HG02798 (cell line): ENCODE results near the gene TEX2.
A peak's percentile ranks its signal among the peaks of the same experiment; 100 is the strongest.

Experiments
- ATAC-seq: cut with Tn5 transposase; IDR thresholded peaks from one replicate; pipeline ENCODE4 v1.9.1; 2021; ENCODE audit warnings: mild to moderate bottlenecking; ENCODE audit not compliant: unreplicated experiment, poor library complexity

TEX2 gene

DNA sequence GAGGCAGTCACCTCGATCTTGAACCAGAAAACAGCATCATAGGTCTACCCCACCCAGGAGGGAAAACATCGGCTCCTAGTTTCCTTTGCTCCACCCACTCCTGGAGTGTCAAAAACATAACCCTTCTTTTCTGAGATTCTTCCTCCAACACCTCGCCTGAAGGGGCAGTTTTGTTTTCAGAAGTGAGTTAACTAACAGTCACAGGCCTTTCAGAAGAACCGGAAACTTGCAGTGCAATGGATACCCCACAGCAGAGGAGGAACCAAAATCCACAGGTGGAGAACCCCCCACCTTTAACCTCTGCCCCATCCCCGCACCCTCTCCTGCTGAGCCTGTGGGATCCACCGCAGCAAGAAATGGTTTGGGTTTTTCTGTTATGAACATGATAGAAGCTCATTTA is 7.8 kb upstream of the TEX2 start:
- no peak for ATAC-seq

DNA sequence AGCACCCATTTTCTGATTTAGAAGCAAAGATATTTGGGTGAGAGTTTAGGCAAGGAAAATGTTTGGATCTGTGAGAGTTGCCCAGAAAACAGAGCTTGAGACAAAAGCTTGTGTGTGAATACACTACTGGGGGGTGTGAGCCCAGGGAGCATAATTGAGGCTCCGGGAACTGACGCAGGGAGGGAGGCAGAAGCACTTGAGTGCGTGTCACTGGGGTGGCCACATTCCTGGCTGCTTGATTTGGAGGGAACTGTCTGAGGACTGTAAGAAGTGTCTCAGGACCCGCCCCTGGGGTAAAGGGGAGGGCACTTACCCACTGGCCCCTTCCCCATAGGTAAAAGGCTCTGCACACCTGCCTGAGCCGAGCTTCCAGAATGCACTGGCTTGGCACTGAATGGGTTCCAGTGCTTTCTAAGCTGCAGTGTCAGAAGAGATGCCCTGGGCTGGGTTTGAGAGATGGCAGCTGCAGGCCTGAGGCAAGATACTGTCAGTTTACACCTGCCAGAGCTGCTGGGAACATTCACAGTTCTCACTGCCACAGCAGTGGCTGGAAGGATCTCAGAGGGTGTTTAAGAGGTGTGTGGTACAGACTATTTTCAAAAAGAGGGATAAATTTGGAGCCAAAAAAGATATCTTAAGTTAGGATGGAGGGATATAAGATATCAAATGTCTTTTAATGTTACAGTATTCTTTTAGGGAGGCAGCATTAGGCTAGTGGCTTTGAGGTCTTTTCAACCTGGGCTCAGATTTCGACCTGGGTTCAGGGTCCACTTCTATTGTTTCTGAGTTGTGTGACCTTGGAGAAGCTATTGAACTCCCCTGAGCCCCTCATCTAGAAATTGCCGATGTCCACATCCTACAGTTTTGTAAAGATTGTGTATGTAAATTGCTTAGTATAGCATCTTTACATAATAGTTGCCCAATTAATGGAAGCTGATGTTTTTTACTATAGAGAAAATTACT is 6.9 kb upstream of the TEX2 start:
- no peak for ATAC-seq

DNA sequence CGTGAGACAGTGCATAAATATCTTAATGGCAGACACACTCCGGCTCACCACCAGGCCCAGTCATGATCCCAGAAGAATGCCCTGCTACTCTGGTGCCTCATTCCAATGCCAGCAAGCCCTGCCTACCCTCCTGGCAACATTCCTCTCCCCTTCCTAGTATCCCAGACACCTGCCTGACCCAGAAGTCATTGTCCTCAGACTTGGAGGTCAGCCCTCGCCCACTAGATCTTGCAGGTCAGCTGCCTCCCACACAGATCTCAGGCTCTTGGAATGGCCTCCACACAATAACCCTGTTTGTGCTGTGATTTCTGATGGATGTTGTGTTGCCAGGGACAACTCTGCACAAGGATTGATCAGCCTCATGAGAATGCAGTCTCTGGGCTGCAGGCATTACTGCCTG is 1.8 kb upstream of the TEX2 start:
- no peak for ATAC-seq

DNA sequence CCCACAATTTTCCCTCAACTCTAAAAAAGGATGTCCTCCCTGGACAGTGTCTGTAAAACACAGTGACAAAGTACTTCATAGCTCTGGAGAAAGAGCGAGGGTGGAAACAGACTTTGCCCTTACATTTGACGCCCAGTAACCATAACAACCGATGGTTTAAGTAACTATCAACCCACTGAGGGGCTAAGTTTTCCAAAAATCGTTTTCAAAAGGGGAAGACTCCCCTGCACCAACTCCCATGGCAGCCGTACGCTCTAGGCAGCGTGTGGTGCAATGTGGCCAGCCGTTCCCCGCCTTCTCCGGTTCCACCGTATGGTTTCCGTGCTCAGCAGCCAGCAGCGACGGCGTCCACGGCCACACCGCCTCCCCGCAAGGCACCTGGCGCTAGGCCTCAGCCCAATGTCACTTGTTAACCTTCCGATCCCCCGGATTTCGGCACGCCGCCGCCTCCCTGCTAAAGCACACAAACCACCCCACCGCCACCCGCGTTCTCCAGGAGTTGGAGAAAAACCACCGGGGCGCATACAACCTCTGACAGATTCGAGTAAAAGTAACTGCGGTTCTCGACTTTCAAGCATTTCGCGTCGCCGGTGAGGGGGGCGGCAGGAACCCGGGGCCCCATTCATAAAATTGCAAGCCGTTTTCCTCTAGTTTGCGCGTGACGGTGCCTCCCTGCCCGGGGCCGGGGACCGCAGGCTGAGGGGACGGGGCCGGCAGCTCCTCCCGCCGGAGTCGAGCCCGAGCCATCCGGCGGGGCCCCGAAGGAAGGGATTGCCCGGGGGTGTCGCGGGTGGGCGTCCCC is 661 bp downstream of the TEX2 start:
- peak; percentile 33 for ATAC-seq

DNA sequence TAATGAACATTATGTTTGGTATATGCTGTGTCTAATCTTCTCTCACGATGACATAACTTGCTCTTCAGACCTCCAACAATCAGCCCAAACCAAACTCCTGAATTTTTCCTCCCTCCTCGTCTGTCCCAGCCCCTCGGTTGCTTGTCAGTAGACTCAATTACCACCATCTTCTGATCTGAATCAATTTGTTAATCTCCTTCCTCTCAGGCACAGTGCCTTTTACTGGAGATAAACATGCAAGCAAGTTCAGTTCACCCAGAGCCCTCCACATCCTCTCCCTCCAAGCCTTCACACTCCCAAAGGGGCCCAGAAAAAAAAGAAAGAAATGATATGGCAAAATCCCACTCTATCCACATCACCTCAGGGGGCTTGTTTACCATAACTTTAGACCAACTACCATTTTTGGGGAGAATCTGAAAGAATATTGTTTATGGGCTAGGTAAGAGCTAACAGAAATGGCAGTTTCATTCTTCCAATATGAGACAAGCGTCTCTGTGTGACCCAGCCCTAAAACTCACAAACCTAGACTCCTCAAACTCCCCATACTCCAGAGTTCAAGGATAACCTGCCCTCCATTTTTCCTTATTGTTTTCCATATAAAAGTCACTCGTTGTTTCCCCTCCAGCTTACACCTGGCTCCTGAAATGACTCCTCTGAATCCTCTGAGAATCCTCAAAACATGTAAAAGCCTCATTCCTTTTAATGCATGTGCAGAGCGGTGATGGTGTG is 1.5 kb downstream of the TEX2 start:
- no peak for ATAC-seq

DNA sequence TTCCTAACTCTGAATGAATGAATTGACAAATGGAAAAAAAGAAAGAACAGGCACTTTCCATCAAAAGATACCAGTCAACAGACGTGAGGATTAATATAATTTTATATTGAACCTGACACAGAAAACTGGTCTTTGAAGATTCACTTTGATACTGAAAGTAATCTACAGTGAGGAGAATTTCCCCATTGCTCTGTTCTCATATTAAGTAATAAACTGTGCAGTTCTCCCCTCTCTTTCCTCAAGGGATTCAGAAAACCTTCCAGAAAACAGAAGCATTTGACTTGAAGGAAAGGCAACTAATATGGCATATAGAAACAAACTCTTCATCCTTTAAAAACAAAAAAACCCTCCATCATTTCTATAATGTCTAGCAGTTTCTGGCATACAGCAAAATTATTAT is 2.2 kb downstream of the TEX2 start:
- no peak for ATAC-seq

DNA sequence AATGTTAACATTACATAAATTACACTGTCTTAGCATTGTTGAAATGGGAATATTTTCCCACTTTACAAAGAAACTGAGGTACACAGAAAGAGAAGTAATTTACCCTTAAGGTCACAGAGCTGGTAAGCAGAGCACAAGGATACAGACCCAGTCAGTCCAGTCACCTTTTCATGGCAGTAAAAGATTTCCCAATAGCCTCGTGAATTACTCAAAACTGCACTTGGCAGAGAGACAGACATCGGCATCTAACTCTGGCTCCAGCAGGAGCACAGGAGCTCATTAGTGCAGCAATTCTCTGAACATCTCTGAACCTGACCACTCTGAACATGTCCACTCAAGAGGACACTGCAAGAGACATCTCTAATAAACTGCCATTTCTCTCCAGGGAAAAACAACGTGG is 3.1 kb downstream of the TEX2 start:
- no peak for ATAC-seq

DNA sequence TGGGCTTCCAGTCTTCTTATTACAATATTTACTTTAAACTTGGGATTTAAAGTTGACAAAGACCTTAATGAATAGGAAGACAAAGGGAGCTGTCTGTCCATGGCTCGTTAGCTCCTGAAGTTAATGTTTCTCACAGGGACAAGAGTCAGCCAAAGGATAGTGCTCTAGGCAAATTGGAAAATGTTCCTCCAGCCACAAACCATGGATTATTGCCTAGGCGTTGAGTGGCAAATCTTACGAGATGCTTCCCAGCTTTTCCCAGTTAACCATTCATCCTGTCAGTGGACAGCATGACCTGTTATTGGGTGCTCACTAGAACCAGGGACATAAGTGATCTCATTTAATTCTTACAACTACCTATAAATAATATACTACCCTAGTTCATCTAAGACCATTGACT is 3.6 kb downstream of the TEX2 start:
- ATAC-seq = no peak

DNA sequence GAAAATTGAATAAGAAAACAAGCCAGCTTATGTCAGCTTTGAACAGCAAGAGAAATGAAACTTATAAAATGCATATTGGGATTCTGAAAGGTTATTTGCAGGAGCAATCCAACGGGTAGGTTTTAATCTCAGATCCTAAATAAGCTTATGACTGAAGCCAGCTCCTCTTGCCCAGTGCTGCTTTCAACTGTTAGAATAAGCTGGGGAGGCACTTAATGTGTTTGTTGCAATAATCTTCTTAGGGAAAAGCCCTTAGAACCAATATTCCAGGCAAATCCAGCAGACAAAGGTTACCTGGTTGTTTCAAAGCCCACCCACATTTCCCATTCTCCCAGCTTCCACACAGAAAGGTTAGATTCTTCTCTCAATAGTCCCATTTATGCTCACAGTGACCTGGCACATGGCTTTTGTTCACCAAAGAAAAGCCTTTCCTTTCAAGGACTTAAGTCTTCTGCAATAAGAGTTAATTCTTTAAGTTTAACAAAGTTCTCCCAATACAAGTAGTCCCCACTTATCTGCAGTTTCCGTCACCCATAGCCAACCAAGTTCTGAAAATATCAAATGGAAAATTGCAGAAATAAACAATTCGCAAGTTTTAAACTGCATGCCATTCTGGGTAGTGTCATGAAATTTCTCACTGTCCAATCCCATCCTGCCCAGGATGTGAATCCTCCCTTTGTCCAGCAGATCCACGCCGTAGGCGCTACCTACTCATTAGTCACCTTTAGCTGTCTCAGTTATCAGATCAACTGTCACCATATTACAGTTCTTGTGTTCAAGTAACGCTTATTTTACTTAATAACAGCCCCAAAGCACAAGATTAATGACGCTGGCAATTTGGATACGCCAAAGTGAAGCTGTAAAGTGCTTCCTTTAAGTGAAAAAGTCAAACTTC is 5.9 kb downstream of the TEX2 start:
- ATAC-seq = no peak

DNA sequence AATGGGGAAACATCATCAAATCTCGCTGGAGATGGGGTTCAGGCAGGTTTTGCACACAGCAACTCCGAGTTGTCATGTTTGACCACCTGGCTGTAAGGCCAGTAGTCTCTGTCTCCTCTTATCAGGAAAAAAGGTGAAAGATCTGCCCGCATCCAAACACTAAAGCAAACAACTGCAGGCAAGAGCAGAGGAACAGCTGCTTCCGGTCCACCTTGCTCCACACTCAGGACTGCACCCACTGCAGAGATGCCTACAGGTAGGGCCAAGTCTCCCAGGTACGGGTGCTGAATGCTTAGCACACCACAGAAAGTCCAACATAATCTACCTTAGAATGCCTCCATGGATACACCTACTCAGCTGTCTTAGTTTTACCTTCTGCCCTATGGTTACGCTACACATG is 7.3 kb downstream of the TEX2 start:
- no peak for ATAC-seq

DNA sequence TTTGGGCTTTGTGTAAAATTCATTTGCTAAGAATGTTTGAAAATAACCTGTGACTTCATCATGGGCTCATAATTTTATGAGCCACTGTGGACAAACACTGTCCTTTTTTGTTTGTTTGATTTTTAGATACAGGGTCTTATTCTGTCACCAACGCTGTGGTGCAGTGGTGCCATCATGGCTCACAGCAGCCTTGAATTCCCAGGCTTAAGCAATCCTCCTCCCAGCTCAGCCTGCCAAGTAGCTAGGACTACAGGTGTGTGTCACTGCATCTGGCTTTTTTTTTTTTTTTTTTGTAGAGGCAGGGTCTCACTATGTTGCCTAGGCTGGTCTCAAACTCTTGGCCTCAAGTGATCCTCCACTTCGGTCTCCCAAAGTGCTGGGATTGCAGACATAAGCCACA is 8.3 kb downstream of the TEX2 start:
- no peak for ATAC-seq

DNA sequence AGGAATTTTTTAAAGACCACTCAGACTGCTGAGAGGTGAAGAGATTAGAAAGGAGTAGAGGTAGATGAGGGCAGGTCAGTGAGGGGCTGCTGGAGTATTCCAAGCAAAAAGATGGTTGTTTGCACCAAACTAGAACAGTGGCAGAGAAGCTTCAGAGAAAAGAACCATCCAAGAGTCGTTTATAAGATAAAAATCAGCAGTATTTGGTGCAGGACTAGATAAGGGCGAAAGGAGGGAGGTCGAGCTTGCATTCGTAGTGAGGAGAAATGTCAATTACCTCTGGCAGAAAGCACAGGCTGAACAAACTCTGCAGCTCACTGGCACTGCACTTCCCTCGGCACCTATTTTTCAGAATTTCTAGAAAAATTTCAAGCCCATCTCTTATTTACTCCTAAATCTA is 9.6 kb downstream of the TEX2 start:
- ATAC-seq = no peak

DNA sequence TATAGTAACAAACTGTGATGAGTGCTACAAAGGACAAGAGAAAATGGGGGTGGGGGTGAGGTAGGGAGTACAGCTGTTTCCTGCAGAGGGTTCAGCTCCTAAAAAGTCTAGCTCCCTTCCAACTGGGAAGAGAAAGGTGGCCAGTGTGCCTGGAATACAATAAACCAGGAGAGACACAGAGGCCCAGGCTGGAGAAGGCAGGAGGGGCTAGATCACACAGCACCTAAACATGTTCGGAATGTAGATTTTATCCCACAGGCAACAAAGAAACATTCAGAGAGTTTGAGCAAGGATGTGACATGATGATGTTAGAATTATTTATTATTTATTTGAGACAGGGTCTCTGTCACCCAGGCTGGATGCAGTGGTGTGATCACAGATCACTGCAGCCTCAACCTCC is 10.2 kb downstream of the TEX2 start:
- ATAC-seq = no peak

DNA sequence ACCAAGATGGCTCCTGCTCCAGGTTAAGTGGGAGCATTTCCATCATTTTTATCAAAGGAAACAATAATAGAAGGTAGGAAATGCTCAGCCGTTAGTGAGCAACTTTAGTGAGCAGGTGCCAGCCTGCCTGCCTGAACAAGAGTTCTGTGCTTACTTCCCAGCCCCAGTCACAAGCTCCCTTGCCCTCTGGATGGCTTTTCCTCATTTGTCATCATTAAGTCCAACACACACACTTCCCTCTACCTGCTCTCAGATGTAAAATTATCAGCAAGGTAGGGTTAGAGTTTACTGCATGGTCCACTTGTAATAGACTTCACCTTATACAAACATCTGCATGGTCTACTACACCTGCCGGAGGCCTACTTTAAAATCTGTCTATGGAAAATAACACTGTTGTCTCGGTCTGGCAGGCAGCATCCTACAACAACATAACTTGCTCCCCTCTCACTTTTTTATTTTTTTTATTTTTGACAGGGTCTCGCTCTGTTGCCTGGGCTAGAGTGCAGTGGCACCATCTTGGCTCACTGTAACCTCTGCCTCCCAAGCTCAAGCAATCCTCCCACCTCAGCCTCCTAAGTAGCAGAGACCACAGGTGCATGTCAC is 12.7 kb downstream of the TEX2 start:
- ATAC-seq = no peak

DNA sequence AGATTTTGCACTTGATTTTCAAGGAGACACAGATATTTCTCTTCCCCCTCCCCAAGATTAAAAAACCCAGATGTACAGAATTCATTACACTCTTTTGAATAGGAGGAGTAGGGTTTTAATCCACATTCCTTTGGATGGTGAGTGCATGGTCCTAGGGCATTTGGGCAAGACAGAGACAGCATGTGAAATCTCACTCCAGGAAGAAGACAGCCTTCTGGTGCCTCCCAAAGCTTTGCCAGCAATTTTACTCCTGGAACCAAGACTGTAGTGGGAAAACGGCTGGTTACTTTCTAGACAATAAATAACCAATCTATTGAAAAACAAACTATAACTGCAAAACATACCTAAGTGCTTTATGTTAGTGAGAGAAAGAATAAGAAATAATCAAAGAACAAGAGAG is 15.2 kb downstream of the TEX2 start:
- ATAC-seq = no peak

DNA sequence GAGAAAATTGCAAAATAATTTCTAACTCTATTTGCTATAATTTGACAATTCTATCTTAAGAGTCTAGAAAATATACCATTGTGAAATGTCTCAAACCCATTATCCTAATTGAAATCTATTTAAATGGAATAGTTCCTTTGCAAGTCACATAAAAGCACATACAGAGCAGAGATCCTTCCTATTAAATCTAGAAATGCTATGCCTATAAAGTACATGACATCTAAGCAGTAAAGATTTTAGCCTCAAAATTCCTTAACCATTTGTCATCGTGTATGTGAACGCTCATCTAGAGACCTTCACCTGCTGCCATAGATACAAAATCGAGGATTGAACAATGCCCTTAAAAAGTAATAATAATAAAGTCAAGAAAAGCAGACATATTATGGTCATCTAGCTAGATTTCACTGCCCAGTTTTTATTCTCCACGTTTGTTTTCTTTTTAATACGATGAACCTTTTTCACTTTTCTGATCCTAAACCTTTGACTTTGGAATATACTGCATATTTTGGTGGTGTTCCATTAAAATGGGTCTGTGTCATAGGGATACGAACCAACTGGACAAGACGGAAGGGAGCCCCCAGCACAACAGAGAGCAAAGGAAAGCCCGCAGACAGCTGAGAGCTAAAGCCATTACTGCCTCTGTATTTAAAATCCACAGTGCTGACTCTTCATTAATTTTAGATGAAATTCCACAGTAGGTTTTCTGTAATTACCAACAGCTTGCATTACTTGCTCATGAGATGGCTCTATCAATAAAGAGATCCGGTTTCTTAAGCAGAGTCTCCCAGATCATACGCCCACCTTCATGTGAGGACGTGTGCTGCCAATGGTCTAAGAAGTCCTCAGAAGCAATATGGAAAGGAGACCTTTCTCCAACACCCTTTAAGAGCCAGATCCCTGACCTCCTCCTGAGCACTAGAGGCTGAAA is 17.6 kb downstream of the TEX2 start:
- no peak for ATAC-seq

DNA sequence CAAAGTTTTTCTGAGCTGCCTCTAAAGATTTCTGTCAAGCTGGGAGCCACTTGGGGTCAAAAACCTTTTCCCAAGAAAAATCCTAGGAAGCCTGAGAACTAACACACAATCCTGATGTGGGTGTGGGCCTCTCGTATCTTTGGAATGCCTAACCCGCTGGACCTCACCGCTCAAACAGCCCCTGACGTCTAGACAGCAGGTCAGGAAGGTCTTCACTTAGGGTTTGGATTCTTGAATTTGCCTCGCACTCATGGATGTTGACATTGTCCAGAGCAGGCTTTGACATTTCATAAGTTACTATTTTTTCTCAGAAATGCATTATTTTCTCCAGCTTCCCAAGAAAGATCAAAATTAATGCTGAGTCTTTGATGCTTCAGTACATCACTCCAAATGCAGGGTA is 18.9 kb downstream of the TEX2 start:
- no peak for ATAC-seq

DNA sequence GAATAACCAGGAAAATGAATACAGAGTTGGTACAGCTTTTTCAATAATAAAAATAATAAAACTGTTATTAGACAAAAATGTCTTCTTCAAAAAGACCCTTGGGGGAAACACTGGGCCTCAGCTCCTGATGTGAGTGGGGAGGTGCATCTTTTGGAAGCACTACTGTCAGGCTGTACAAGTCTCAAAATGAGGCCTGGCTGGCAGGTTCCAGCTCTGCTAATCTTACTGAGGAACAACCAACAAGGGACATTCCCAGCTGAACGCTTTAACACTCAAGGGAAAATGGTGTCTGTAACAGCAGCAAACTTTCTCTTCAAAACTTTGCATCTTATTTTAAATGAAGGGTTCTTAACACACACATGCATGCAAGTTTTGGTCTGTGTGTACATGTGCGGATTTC is 19.7 kb downstream of the TEX2 start:
- no peak for ATAC-seq
